OCI-M2 (cell line): ENCODE data around the gene GRIK2.

Source experiments
- DNase-seq: peaks from one replicate; lab custom pipeline; 2025; ENCODE audit not compliant: unreplicated experiment; lab: John Stamatoyannopoulos, UW

The GRIK2 gene

GRCh38 chr6:101454106-101454676, 60.7 kb downstream of the GRIK2 start:
- no peak for DNase-seq

GRCh38 chr6:101458336-101458735, 64.8 kb downstream of the GRIK2 start:
- no peak for DNase-seq

- DNase-seq, result no peak
Observed at GRCh38 chr6:101458826-101459225, 65.3 kb downstream of the GRIK2 start.

- DNase-seq, result no peak
Observed at GRCh38 chr6:101462576-101462975, 69.1 kb downstream of the GRIK2 start.

GRCh38 chr6:101465863-101466262, 72.4 kb downstream of the GRIK2 start:
- DNase-seq, result no peak

- no peak for DNase-seq
Observed at GRCh38 chr6:101477436-101477835, 83.9 kb downstream of the GRIK2 start.

GRCh38 chr6:101478891-101479290, 85.4 kb downstream of the GRIK2 start:
- no peak for DNase-seq

- no peak for DNase-seq
Observed at GRCh38 chr6:101482606-101483005, 89.1 kb downstream of the GRIK2 start.

GRCh38 chr6:101484781-101485180, 91.3 kb downstream of the GRIK2 start:
- DNase-seq, result no peak

- DNase-seq, result no peak
Observed at GRCh38 chr6:101486124-101486523, 92.6 kb downstream of the GRIK2 start.

GRCh38 chr6:101486726-101487125, 93.2 kb downstream of the GRIK2 start:
- no peak for DNase-seq

- no peak for DNase-seq
Observed at GRCh38 chr6:101489456-101489855, 95.9 kb downstream of the GRIK2 start.

- no peak for DNase-seq
Observed at GRCh38 chr6:101490857-101491256, 97.3 kb downstream of the GRIK2 start.

- no peak for DNase-seq
Observed at GRCh38 chr6:101502818-101503217, 109.3 kb downstream of the GRIK2 start.

- DNase-seq, result no peak
Observed at GRCh38 chr6:101509536-101509935, 116.0 kb downstream of the GRIK2 start.

GRCh38 chr6:101513181-101513580, 119.7 kb downstream of the GRIK2 start:
- no peak for DNase-seq

GRCh38 chr6:101516578-101516977, 123.1 kb downstream of the GRIK2 start:
- no peak for DNase-seq

- DNase-seq, result no peak
Observed at GRCh38 chr6:101517632-101518031, 124.1 kb downstream of the GRIK2 start.

- DNase-seq, result no peak
Observed at GRCh38 chr6:101522254-101522653, 128.7 kb downstream of the GRIK2 start.

GRCh38 chr6:101527467-101527866, 134.0 kb downstream of the GRIK2 start:
- no peak for DNase-seq

- no peak for DNase-seq
Observed at GRCh38 chr6:101528801-101529200, 135.3 kb downstream of the GRIK2 start.

- no peak for DNase-seq
Observed at GRCh38 chr6:101531538-101531937, 138.0 kb downstream of the GRIK2 start.

- no peak for DNase-seq
Observed at GRCh38 chr6:101534386-101534785, 140.9 kb downstream of the GRIK2 start.

- no peak for DNase-seq
Observed at GRCh38 chr6:101534821-101535220, 141.3 kb downstream of the GRIK2 start.
